C4-2B (cell line): Measurements from ENCODE around the gene CLK3.
"Not testable (repeated sequence)": the region's sequence is repeated elsewhere in the genome, so short reads cannot be mapped to it uniquely, and the experiment has no call there.

Experiments
- H3K27ac ChIP-seq: fragments of 450-650 bp; 2 replicates; pipeline ENCODE4 v1.5.1; 2017
- ZFX ChIP-seq: fragments of 450-650 bp; IDR thresholded peaks from 2 replicates; pipeline ENCODE4 v1.6.1; 2017
- TF ChIP-seq, protein P1 (sequence below): fragments of 450-650 bp; conservative IDR thresholded peaks from 2 replicates; pipeline ENCODE4 v1.5.1; 2017; ENCODE audit warnings: mild to moderate bottlenecking

Gene CLK3

DNA sequence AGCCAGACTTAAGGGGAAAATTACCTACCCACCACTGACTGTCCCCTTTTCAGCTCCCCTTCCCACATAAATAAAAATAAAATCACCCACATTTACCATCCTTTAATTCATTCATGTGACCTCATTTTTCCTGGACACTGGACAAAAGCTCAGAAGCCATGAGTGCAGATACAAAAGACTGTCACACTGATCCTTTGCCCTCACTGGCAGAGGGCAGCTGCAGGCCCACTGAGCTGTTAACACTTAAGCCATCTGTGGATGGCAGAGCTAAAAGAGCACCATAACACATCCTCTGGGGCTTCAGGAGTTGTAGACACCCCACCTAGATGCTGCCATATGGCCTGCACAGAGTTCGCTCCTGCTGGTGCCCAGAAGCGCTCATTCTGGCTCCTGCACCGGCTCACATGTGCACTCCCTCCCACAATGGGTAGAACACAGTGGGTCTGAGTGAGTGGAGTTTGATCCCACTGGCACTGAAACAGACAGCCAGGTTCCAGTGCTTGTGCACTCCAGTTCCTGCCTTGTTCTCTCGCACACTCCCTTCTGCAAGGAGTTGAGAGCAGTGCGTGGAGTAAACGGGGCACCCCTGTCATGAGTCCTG, 41.4 kb downstream of the CLK3 start:
- TF ChIP-seq, protein P1, sequence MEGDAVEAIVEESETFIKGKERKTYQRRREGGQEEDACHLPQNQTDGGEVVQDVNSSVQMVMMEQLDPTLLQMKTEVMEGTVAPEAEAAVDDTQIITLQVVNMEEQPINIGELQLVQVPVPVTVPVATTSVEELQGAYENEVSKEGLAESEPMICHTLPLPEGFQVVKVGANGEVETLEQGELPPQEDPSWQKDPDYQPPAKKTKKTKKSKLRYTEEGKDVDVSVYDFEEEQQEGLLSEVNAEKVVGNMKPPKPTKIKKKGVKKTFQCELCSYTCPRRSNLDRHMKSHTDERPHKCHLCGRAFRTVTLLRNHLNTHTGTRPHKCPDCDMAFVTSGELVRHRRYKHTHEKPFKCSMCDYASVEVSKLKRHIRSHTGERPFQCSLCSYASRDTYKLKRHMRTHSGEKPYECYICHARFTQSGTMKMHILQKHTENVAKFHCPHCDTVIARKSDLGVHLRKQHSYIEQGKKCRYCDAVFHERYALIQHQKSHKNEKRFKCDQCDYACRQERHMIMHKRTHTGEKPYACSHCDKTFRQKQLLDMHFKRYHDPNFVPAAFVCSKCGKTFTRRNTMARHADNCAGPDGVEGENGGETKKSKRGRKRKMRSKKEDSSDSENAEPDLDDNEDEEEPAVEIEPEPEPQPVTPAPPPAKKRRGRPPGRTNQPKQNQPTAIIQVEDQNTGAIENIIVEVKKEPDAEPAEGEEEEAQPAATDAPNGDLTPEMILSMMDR, result no peak
- TF ChIP-seq ZFX, result no peak

DNA sequence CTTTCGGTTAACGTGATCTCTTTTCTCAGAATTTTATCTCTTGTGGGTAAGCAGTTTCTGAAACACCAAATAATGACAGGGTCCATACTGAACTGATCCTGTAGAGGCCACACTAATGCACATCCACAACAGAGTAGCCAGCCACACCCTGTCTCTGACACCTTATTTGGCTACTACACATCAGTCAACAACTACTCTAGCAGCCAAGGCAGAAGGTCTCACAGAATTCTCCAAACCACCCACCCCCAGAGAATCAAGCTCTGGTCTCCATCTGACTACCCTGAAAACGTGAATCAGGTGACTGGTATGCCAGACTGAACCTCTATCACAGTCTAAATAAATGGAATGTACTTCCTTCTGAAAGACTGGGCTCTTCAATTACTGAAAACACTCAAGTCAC, 42.2 kb downstream of the CLK3 start:
- TF ChIP-seq, protein P1, result no peak
- TF ChIP-seq ZFX, result no peak
- H3K27ac ChIP-seq, result no peak overlapping the region

More for the DNA sequence above, 41.4 kb downstream of the CLK3 start:
- H3K27ac ChIP-seq, result no peak overlapping the region

DNA sequence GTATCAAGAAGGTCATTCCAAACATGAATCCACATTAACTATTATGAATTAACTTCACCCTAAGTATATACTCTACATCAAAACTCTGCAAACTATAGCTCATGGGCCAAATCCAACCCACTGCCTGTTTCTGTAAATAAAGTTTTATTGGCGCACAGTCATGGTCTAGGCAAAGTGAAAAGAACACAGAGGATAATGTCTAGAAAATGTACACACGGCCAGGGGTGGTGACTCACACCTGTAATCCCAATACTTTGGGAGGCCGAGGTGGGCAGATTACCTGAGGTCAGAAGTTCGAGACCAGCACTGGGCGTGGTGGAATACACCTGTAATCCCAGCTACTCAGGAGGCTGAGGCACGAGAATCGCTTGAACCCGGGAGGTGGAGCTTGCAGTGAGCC, 45.6 kb downstream of the CLK3 start:
- H3K27ac ChIP-seq, result not testable (repeated sequence)

DNA sequence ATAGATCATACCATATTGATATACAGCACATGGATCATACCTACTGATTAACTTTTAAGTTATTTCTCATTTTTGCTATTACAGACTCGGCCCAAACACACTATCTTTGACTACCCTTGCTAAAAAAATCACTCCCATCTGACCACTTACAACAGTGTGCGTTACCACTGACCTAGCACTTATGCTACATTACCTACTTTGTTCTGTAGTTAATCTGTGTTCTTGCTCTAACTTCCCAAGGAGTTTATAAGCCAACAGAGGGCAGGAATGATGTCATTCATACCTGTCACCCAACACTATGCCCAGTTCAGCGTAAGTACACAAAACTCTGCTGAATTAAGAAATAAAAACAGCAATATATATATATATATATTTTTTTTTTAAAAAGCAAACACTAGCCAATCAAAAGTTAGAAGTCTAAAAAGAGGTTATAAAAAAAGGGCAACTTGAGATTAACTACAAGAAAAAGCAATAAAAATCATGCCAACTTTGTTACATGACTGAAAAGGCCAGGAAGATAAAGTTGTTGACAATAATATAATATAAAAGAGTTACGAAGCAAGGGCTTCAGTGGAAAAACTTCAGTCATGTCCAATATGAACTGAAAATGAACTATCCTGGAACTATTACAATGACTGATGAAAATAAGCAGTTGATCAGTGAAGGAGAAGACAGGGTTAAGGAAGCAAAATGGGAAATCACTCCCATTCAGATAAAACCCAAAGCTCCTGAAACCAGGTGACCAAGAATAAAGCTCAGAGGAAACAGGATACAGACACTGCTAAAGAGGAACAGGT, 46.6 kb downstream of the CLK3 start:
- H3K27ac ChIP-seq, result peak overlapping the region; percentile 31; the same call in 1 of the 2 replicates
- TF ChIP-seq, protein P1, result no peak
- TF ChIP-seq ZFX, result no peak

DNA sequence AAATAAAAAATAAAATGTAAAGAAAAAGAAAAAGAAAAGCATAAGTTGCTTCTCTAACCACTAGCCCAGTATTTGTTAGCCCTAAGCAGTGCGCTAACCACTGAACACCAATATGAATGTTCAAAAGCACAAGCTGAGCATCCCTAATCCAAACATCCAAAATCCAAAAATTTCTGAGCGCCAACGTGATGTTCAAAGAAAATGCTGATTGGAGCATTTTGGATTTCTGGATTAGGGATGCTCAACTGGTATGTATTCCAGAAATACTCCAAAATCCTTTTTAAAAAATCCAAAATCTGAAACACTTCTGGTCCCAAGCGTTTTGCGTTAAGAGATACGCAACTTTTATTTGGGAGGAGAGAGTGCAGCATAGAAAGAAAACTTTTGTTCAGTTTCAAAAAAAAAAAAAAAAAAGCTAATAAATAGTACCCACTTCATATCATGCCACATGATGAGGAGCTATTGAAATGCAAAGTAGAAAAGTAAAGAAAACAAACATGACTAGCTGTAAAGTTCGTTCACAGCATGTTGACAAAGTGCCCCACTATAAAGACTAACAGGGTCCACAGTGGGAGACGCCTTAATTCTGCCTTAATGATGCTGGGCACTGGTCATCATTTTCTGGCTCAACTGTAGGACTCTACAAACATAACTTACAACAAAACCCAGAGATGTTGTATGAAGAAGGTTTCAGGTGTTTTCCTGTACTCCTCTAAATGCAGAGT, 47.8 kb downstream of the CLK3 start:
- TF ChIP-seq ZFX, result no peak
- TF ChIP-seq, protein P1, result no peak
- no peak overlapping the region; the same call in none of the 2 replicates for H3K27ac ChIP-seq

DNA sequence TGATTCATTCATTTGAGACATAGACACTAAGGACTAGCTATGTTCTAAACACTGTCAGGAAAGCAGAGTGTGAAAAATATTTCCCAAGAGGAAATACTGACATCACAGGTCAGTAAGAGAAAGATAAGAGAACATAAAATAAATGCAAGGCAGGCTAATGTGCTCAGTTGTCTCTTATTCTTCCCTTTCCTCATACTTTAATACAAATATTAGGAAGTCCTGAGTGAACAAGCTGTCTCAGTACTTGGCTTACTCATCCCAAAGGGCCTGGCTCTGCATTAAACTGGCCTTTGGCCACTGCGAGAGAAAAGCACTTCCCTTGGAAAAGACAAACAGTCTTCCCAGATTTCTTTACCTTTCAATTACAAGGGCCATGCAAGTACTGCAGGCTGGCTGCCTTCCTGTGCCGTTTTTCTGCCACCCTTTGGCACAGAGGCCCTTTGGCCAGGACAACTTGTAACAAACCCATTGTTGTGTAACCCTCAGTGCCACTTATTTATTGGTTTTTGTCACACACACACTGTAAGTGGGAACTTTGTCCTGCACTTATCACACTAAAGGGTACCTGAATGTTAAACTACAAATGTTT, 48.5 kb downstream of the CLK3 start:
- TF ChIP-seq, protein P1, result peak; percentile 8
- TF ChIP-seq ZFX, result no peak
- peak overlapping the region; percentile 75; the same call in 1 of the 2 replicates for H3K27ac ChIP-seq

DNA sequence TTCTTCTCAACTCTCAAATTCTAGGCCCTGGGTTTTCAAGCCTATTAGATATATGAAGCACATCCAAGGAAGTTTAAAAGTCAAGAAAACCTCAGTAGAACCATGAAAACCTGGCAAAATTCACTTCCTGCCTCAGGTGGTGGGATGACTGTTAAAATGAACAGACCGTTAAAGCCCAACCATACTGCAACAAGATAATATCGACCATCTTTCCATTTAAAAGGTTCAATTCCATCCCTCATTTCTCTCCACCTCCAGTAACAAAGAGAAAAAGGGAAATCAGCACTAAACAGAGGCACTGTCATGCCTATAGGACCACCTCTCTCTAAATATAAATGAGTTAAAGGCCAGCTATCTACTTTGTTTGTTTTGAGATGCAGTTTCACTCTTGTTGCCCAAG, 49.0 kb downstream of the CLK3 start:
- peak overlapping the region; percentile 75 for H3K27ac ChIP-seq
- TF ChIP-seq, protein P1, result no peak
- no peak for TF ChIP-seq ZFX
